ENCODE data around the gene ILK.

The ILK gene

DNA sequence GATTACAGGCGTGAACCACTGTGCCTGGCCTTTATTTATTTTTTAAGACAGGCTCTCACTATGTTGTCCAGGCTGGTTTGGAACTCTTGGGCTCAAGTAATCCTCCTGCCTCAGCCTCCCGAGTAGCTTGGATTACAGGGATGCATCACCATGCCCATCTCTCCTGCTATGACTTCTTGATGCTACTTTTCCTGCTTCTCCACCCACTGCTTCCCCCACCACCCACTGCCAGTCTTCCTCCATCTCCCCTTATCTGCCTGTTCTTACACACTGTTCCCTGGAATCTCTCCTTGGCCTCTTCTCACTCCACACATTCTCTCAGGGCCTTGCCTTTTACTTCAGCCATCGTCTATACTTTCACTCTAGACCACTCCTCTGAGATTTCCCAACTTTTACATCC is 32.9 kb downstream of the ILK start:
- DNase-seq (ENCODE audit: low spot score), result no peak

GRCh38 chr11:6637871-6638270 is 34.3 kb downstream of the ILK start:
- peak; percentile 88 for DNase-seq (ENCODE audit: low spot score)

DNA sequence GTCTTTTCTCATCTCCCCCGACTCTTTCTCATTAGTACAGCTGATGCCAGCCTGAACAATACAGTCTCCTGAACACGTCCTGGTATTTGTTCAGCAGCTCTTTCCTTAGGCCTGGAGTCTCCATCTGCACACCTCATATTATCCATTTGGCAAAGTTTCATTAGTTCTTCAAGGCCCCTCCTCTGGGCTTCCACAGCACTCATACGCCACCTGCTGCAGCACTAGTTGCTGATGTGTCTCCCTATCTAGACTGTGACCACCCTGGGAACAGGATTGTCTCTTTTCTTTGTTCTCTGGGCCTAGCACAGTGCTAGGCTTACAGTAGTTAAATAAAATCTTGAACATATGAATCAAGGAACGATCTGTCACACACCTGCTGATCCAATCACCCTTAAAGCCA is 34.9 kb downstream of the ILK start:
- DNase-seq (ENCODE audit: low spot score), result no peak

DNA sequence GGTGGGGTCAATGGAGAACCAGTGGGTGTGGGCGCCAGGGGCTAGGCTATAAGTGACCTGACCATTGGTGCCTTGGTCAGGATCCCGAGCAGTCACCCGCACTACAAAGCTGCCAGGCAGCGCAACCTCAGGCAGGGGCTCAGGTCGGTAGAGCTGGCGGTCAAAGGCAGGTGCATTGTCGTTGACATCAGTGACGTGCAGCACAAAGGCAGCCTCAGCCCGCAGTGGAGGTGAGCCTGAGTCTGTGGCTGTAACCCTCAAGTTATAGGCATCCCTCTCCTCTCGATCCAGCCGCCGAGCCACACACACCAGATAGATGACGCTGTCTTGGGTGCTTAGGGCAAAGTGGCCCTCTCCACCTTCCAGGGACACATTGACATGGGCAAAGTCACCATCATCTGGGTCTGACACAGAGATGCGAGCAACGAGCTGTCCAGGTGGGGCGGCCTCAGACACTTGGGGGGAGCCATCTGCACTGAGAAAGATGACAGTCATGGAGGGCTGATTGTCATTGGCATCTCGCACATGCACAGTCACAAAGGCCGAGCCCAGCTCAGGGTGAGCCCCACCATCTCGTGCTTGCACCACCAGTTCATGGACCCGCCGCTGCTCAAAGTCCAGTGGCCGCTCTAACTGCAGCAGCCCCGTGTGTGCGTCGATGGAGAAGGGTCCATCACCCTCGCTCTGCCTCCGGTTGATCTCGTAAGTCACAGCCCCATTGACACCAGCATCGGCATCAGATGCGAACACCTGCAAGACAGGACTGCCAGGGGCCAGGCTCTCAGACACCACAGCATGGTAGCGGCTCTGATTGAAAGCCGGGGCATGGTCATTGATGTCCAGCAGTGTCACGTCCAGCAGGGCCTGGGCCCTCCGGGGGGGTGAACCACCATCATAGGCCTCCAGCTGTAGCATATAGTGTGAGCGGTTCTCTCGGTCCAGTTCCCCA is 36.7 kb downstream of the ILK start:
- DNase-seq (ENCODE audit: low spot score), result no peak

DNA sequence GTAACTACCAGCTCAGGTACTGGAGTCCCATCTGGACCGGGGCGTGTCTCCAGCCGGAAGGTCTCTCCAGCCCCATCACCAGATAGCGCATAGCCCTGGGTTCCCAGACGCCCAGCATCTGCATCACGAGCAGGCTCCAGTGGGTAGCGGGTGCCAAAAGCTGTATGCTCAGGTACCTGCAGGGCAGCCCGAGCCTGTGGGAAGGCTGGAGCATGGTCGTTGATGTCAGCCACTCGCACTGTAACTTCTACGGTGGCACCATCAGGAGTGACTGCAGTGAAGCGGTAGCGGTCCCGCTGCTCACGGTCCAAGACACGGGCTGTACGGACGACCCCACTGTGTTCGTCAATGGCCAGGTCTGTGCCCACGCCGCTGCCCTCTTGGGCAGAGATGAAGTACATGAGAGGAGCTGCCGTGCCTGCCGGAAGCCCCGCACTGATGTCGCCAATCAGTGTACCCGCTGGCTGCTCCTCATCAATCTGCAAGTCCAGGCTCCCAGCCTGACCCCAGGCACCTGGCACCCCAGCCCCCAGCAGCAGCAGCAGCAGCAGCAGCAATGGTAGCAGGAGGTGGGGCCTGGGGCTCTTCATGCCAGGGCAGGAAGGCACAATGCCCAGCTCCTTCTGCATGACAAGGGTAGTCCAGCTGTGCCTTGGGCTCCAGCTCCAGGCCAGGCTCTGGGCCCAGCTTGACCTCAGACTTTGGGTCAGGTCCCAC is 37.6 kb downstream of the ILK start:
- no peak for DNase-seq (ENCODE audit: low spot score)

- DNase-seq (ENCODE audit: low spot score), result no peak
Measured at GRCh38 chr11:6642957-6643356, 39.4 kb downstream of the ILK start.

GRCh38 chr11:6646071-6646470 is 42.5 kb downstream of the ILK start:
- peak; percentile 84 for DNase-seq (ENCODE audit: low spot score)

DNA sequence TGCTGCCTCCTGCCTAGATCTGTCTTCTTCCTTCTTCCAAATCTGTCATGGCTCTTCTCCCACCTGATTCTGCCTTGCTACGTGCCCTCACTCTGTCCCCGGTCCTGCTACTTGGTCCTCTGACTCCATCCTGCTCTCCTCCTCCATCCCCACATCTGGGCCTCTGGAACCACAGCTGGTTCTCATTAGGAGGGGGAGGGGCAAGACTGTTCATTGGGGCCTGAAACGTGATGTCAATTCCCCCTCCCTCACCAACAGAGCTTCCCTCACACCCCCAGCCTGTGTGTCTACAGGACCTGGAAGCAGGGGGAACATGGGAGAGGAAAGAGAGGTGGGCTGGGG is 43.0 kb downstream of the ILK start:
- peak; percentile 79 for DNase-seq (ENCODE audit: low spot score)

DNA sequence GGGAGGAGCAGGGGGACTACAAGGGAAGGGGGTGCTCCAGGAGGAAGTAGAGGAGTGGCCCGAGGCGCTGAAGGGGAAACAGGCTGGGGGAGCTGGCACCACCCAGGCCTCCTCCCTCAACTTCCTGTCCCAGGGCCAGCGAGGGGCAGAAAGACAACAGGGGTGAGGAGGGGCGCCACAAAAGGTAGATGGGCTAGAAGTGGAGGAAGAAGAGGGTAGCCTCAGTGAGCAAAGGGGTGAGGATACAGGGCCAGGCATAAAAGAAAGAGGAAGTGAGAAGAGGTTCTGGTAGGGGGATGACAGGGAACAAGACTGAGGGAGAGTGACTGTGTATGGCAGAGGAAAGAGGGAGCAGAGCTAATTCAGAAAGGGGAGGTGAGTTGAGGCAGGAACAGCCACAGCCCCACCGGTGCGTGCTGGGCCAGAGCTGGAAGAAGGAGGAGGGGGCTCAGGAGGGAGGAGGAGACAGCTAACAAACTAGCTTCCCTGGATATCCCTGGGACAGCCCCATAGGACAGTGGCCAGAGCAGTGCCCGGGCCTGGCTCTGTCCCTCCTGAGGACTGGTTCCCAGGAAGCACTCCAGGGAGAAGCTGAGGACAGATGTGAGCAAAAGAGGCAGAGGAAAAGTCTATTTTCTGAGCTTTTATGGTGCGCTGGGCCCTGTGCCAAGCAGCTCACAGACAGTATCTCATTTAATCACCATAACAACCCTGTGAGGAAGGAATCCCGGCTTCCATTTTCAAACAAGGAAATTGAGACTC is 43.5 kb downstream of the ILK start:
- DNase-seq (ENCODE audit: low spot score), result peak; percentile 53

- DNase-seq (ENCODE audit: low spot score), result no peak
Measured at GRCh38 chr11:6647836-6648235, 44.3 kb downstream of the ILK start.

DNA sequence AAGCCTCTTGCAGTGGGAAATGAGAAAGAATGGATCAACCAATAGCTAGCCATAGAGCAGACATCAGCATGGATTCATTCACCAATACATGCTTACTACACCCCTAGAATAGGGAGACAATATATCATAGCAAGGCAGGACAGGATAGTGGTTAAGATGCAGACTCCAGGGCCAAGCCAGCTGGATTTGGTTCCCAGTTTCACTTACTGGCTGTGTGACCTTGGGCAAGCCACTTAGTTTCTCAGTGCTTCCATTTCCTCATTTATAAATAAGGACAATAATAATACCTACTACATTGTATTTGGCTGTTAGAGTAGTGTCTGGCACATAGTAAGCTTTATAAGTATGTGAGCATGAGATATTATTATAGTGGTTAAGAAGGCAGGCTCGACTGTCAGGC is 44.9 kb downstream of the ILK start:
- no peak for DNase-seq (ENCODE audit: low spot score)

DNA sequence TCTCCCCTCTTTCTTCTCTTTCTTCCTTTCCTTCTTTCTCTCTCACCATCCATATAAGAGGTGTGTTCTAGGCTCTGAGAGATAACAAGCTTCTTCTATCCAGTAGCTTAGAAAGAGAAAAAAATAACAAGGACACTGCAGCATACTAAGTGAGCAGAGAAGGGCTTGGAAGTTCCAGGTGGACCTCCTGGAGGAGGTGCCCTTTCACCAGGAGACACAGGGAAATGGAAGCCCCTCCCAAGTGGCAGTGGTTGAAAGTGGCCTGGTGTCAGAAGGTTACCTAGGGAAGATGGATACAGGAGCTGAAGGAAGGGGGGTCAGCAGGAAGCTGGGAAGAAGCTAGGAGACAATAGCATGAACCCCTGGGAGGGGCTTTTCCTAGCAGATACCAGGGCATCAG is 46.5 kb downstream of the ILK start:
- DNase-seq (ENCODE audit: low spot score), result no peak

GRCh38 chr11:6650980-6651379 is 47.4 kb downstream of the ILK start:
- no peak for DNase-seq (ENCODE audit: low spot score)

GRCh38 chr11:6652182-6652581 is 48.6 kb downstream of the ILK start:
- no peak for DNase-seq (ENCODE audit: low spot score)

DNA sequence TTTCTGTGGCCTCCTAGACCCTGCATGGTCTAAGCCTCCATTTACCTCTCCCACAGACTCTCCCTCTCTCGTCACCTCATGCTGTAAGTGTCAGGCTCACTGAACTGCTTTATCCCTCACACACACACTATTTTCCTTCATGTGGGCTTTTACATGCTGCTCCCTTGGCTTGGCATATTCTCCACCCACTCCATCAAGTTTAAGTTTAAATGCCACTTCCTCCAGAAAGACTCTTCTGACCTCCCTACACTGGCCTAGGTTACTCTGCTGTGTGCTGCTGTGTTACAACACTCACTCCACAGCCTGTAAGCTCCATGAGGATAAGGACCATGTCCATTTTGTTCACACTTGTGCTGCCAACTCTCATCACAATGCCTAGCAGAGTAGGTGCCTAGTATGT is 49.5 kb downstream of the ILK start:
- no peak for DNase-seq (ENCODE audit: low spot score)

DNA sequence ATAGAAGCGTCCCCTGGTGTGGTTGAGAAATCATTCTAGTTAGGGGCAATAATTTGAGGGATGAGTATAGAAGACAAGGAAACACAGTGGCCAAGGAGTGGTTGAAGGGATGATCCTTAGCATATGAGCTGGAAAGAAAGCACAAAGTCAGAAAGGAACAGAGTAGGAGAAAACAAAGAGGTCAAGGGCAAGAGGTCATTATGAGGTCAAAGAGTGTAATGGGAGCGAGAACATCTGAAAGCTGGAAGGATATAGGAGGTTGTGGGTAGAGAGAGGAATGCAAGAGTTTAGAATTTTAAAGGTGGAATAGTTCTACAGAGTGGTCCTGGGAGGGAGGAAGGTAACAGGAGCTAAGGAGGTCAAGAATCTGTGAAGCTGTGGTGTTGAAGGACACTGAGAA is 50.1 kb downstream of the ILK start:
- DNase-seq (ENCODE audit: low spot score), result no peak

- DNase-seq (ENCODE audit: low spot score), result no peak
Measured at GRCh38 chr11:6654281-6655019, 50.9 kb downstream of the ILK start.

DNA sequence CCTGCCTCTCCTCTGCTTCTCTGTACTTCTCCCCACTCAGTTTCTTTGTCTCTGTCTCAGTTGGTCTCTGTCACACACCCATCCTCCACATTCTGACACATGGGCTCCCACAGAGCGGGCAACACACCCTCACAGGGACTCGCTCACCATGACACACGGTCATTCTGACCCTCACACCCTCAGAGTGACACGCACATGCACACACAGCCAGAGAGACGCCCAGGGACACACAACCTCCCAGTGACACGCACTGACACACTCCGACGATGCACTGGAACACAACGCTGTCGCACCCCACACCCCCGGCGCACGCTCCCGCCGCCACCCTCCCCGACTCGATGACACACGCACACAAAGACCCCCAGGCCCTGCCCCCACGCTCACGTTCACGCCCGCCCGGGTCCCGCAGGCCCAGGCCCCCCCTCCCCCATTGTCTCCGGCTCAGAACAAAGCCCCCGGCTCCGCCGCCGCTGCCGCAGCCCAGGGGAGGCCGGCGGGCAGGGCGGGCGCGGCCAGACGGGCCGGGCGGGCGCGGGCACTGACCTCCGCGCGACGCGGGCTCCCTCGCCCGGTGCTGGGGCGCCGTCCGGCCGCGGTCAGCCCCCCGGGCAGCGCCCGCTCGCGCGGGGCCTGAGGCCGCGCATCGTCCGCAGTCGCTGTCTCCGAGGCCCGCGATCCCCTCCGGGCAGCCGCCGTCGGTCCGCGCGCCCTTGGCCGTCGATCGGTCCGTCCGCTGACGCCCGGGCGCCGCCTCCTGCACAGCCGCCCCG is 51.6 kb downstream of the ILK start:
- DNase-seq (ENCODE audit: low spot score), result peak; percentile 50

DNA sequence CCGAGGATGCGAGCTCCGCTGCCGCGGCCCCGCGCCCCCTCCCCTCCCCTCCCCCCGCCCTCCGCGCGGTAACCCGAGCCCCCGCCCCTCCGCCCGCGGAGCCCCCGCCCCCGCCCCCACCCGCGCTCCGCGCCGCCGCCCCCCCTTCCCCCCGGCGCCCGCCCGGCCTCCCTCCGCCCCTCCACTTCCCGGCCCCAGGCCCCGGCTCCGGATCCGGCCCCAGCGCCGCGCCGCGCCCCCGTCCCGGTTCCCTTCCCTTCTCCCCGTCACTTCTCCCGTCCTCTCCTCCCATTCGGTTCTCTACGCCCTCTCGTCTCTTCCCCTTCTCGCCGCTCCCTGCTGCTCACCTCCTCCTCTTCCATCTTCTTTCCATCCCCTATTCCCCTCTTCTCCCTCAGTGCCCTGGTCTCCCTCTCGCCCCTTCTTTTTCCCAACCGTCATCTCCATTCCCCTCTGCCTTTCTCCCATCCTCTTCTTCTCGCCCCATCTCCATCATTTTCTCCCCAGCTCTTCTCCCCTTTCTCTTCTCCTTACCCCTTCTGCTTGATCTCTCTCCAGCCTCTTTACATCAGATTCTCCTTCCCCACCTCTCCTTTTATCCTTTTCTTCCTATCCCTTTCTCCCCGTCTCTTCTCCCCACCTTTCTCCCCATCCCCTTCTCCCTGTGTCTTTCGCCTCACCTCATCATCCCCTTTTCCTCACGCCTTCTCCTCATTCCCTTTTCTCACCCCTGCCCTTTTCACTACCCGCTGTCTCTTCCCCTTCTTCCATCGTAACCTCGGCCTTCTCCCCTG is 52.4 kb downstream of the ILK start, which contains the start of gene DCHS1:
Gene DCHS1 (minus strand): TSS at position 20 of the 794 bp plus-strand sequence. CDS start 14,196 bp downstream, outside the sequence.
- peak; percentile 52 for DNase-seq (ENCODE audit: low spot score)

DNA sequence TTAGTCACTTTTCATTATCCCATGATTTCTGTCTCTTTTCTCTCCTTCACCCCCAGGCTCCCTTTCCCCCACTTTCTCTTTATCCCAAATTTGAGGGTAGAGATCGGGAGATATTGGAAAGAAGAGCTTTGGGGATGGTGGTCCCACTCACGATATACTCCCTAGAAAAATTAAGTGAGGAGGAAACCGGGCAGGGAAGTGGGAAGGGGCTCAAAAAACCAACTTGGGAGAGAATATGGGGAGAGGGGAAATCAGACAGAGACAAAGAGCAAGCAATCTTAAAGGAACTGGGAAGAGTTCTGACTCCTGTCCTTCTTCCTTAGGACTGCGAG is 53.0 kb downstream of the ILK start:
- DNase-seq (ENCODE audit: low spot score), result no peak
